Measurements from ENCODE around the gene ACBD3.

ACBD3 gene

DNA sequence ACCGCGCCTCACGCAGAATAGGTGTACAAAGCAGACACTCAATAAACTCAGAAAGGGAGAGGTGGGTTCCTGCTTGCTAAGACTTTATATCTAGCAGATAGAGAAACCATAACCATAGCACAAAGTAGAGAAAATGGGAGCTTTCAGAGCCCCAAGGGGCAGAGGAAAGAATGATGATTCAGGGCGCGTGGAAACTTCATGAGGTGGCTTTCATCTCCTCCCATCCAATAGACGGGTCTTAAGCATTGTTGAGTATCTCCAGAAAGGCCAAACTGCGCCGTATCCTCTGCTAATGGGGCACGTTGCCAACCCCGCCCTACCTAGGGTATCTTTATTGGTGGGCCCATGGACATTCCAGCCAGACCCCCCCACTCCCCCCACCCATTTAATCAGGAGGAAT, 36.1 kb upstream of the ACBD3 start:
- H3K4me3 ChIP-seq = no peak overlapping the region
- TF ChIP-seq, protein P1, sequence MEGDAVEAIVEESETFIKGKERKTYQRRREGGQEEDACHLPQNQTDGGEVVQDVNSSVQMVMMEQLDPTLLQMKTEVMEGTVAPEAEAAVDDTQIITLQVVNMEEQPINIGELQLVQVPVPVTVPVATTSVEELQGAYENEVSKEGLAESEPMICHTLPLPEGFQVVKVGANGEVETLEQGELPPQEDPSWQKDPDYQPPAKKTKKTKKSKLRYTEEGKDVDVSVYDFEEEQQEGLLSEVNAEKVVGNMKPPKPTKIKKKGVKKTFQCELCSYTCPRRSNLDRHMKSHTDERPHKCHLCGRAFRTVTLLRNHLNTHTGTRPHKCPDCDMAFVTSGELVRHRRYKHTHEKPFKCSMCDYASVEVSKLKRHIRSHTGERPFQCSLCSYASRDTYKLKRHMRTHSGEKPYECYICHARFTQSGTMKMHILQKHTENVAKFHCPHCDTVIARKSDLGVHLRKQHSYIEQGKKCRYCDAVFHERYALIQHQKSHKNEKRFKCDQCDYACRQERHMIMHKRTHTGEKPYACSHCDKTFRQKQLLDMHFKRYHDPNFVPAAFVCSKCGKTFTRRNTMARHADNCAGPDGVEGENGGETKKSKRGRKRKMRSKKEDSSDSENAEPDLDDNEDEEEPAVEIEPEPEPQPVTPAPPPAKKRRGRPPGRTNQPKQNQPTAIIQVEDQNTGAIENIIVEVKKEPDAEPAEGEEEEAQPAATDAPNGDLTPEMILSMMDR (IDR thresholded peaks at IDR 0.05) = no peak
- no peak for DNase-seq (ENCODE audit: low spot score)
- H3K27ac ChIP-seq = no peak overlapping the region

- no peak overlapping the region for H3K4me3 ChIP-seq
- no peak overlapping the region for H3K27ac ChIP-seq
- TF ChIP-seq, protein P1 (IDR thresholded peaks at IDR 0.05) = no peak
- DNase-seq (ENCODE audit: low spot score) = no peak
These were observed 34.1 kb upstream of the ACBD3 start for GRCh38 chr1:226220473-226221189.

- DNase-seq (ENCODE audit: low spot score) = no peak
- TF ChIP-seq, protein P1 (IDR thresholded peaks at IDR 0.05) = no peak
- H3K4me3 ChIP-seq = no peak overlapping the region
- H3K27ac ChIP-seq = no peak overlapping the region
These were observed 30.7 kb upstream of the ACBD3 start for GRCh38 chr1:226217273-226217672.

DNA sequence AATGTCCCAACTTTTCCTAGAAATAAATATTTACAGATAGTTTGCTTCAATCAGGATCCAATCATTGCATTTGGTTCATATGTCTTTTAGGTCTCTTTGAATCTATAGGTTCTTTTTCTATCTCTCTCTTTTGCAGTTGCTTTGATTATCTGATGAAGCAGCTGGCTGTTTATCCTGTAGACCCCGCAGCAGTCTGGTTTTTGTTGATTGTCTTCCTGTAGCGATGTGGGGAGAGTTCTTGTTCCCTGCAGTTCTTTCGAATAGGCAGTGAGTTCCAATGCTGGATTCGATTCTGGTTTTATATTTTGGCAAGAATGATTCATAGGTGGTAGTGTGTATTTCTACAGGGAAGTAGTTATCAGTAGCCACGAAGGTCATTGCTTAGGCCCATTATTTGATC, 29.5 kb upstream of the ACBD3 start:
- H3K4me3 ChIP-seq = no peak overlapping the region
- no peak for DNase-seq (ENCODE audit: low spot score)
- no peak overlapping the region for H3K27ac ChIP-seq
- TF ChIP-seq, protein P1 (IDR thresholded peaks at IDR 0.05) = no peak

GRCh38 chr1:226215239-226215638, 28.7 kb upstream of the ACBD3 start:
- DNase-seq (ENCODE audit: low spot score) = no peak
- H3K27ac ChIP-seq = no peak overlapping the region
- H3K4me3 ChIP-seq = no peak overlapping the region
- TF ChIP-seq, protein P1 (IDR thresholded peaks at IDR 0.05) = no peak

DNA sequence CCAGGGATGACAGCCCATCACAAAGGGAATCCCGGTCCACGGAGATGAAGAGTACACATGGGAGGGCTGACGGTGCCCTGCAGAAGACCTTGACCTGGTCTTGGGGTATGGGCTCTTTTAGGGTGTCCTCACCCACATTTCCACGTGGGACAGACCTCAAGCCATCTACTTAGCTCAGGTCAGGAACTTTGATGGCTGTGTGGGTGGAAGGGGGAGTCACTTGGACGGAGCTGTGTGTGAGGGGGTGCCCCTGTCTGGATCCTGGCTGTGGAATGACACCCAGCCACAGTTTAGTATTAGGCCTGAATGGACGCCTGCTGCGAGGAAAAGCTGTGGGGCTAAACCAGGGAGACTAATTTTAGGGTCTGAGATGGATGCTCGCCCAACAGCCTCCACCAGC, 26.0 kb upstream of the ACBD3 start:
- no peak overlapping the region for H3K4me3 ChIP-seq
- TF ChIP-seq, protein P1 (IDR thresholded peaks at IDR 0.05) = no peak
- DNase-seq (ENCODE audit: low spot score) = no peak
- no peak overlapping the region for H3K27ac ChIP-seq

DNA sequence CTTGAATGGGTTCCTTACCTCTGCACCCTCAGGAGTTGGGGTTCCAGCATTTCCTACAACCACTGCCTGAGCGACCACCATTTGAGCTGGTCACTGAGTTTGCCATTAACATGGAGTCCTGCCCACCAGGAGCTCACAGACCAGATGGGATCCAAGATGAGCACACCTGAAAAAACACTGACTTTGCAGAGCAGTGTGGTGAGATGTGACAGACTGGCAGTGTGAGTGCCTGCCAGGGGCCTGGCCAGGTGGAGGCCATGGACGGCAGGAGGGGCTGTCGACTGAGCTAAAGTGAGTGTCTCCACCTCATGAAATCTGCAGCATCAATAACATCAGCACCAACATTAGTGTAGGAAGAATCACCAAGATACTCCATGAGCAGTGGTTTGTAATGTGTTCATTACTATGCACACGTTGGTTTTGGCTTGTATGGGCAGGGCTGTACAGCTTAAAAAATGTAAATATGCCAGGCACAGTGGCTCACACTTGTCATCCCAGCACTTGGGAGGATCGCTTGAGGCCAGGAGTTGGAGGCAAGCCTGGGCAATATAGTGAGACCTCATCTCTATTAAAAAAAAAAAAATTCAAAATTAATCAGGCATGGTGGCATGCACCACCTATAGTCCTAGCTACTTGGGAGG, 24.8 kb upstream of the ACBD3 start:
- TF ChIP-seq, protein P1 (IDR thresholded peaks at IDR 0.05) = no peak
- Histone ChIP-seq H3K4me3 (no peak overlapping the region), H3K27ac (no peak overlapping the region)
- no peak for DNase-seq (ENCODE audit: low spot score)

Measured in coronary artery (tissue), 2 donors.